HEK293T (cell line): ENCODE data around the gene GJB2.

ENCODE experiments used
- ARNT ChIP-seq: fragments of 450-650 bp; IDR thresholded peaks from 2 replicates; pipeline ENCODE4 v1.6.1; 2017; ENCODE audit warnings: mild to moderate bottlenecking
- BHLHE40 ChIP-seq: fragments of 450-650 bp; IDR thresholded peaks from 2 replicates; pipeline ENCODE4 v1.6.1; 2016; ENCODE audit warnings: mild to moderate bottlenecking, moderate library complexity, borderline replicate concordance
- ELF4 ChIP-seq: fragments of 450-650 bp; IDR thresholded peaks from 2 replicates; pipeline ENCODE4 v1.6.1; 2017; ENCODE audit warnings: antibody characterized with exemption
- FOXA1 ChIP-seq: fragments of 450-650 bp; IDR thresholded peaks from 2 replicates; pipeline ENCODE4 v1.6.1; 2016; ENCODE audit warnings: mild to moderate bottlenecking
- FOXK2 ChIP-seq: fragments of 450-650 bp; IDR thresholded peaks from 2 replicates; pipeline ENCODE4 v1.6.1; 2016; ENCODE audit warnings: mild to moderate bottlenecking
- FOXM1 ChIP-seq: fragments of 450-650 bp; IDR thresholded peaks from 2 replicates; pipeline ENCODE4 v1.6.1; 2017; ENCODE audit warnings: mild to moderate bottlenecking, borderline replicate concordance
- HDGF ChIP-seq: fragments of 450-650 bp; IDR thresholded peaks from 2 replicates; pipeline ENCODE4 v1.6.1; 2017; ENCODE audit warnings: antibody characterized with exemption, borderline replicate concordance
- L3MBTL2 ChIP-seq: fragments of 450-650 bp; conservative IDR thresholded peaks from 2 replicates; pipeline ENCODE4 v1.6.1; 2016; ENCODE audit warnings: mild to moderate bottlenecking
- NFRKB ChIP-seq: fragments of 450-650 bp; IDR thresholded peaks from 2 replicates; pipeline ENCODE4 v1.6.1; 2016; ENCODE audit warnings: mild to moderate bottlenecking, moderate library complexity
- PKNOX1 ChIP-seq: fragments of 450-650 bp; IDR thresholded peaks from 2 replicates; pipeline ENCODE4 v1.6.1; 2016
- SP1 ChIP-seq: fragments of 450-650 bp; IDR thresholded peaks from 2 replicates; pipeline ENCODE4 v1.6.1; 2017
- SUZ12 ChIP-seq: fragments of 450-650 bp; IDR thresholded peaks from 2 replicates; pipeline ENCODE4 v1.6.1; 2016; ENCODE audit warnings: mild to moderate bottlenecking
- TARDBP ChIP-seq: fragments of 450-650 bp; IDR thresholded peaks from 2 replicates; pipeline ENCODE4 v1.6.1; 2016
- ZNF384 ChIP-seq: fragments of 450-650 bp; IDR thresholded peaks from 2 replicates; pipeline ENCODE4 v1.6.1; 2016

- TF ChIP-seq FOXA1 = no peak
- no peak for TF ChIP-seq FOXK2
- no peak for TF ChIP-seq ELF4
- no peak for TF ChIP-seq SUZ12
- TF ChIP-seq FOXM1 = no peak
- TF ChIP-seq NFRKB = no peak
- TF ChIP-seq SP1 = no peak
- no peak for TF ChIP-seq ZNF384
- TF ChIP-seq BHLHE40 = no peak
- no peak for TF ChIP-seq HDGF
- TF ChIP-seq TARDBP = no peak
- no peak for TF ChIP-seq PKNOX1
- TF ChIP-seq L3MBTL2 = 0 out of 2 replicates have a peak, but pooled peaks have one; percentile 26
- TF ChIP-seq ARNT = no peak
Observed at GRCh38 chr13:20174656-20175405, 17.9 kb downstream of the GJB2 start.
